RPMI7951 (cell line): ENCODE measurements around the gene NXT1. TPM values are rescaled to one million over a fixed set of nuclear protein-coding genes. Genes with fewer than 3 reads are reported as not detected.
"Not testable (repeated sequence)": the region's sequence is repeated elsewhere in the genome, so short reads cannot be mapped to it uniquely, and the experiment has no call there.

Experiments used
- DNase-seq: peaks from one replicate; pipeline ENCODE4 v3.0.0-alpha.2; 2012; ENCODE audit warnings: low read depth
- total RNA-seq: library from RNA; depleted of rRNA; stranded (reverse); fragments of >200 nt; shearing (Covaris generic); gene quantifications from 2 replicates; pipeline ENCODE4 v1.2.3, GENCODE V29; 2014

The NXT1 gene
- total RNA-seq, 1 experiment from 2014 or later: 74.9 TPM

GRCh38 chr20:23331450-23332350 is 18.9 kb upstream of the NXT1 start:
- DNase-seq: peak; percentile 82

GRCh38 chr20:23332467-23332866 is 18.1 kb upstream of the NXT1 start:
- no peak for DNase-seq

- no peak for DNase-seq
Observed at GRCh38 chr20:23334111-23334510, 16.5 kb upstream of the NXT1 start.

GRCh38 chr20:23335521-23335920 is 15.1 kb upstream of the NXT1 start:
- DNase-seq: peak; percentile 84

GRCh38 chr20:23336476-23336875 is 14.1 kb upstream of the NXT1 start:
- no peak for DNase-seq

GRCh38 chr20:23337312-23337711 is 13.3 kb upstream of the NXT1 start:
- DNase-seq: no peak

GRCh38 chr20:23339986-23340385 is 10.6 kb upstream of the NXT1 start:
- no peak for DNase-seq

- peak; percentile 74 for DNase-seq
Observed at GRCh38 chr20:23340524-23340923, 10.1 kb upstream of the NXT1 start.

- no peak for DNase-seq
Observed at GRCh38 chr20:23341073-23341472, 9.5 kb upstream of the NXT1 start.

- no peak for DNase-seq
Observed at GRCh38 chr20:23343590-23343989, 7.0 kb upstream of the NXT1 start.

- DNase-seq: no peak
Observed at GRCh38 chr20:23344336-23344735, 6.3 kb upstream of the NXT1 start.

GRCh38 chr20:23346002-23346401 is 4.6 kb upstream of the NXT1 start:
- no peak for DNase-seq

- DNase-seq: no peak
Observed at GRCh38 chr20:23347791-23348190, 2.8 kb upstream of the NXT1 start.

GRCh38 chr20:23348510-23348909 is 2.1 kb upstream of the NXT1 start:
- DNase-seq: not testable (repeated sequence)

- DNase-seq: peak; percentile 90
Observed at GRCh38 chr20:23349338-23350195, 1.0 kb upstream of the NXT1 start.

GRCh38 chr20:23350904-23351838 is 580 bp downstream of the NXT1 start:
- peak; percentile 67 for DNase-seq

- no peak for DNase-seq
Observed at GRCh38 chr20:23356203-23356602, 5.6 kb downstream of the NXT1 start.

- DNase-seq: peak; percentile 100
Observed at GRCh38 chr20:23357767-23358562, 7.4 kb downstream of the NXT1 start.

GRCh38 chr20:23358563-23358906 is 7.9 kb downstream of the NXT1 start:
- no peak for DNase-seq

- DNase-seq: no peak
Observed at GRCh38 chr20:23358923-23359593, 8.5 kb downstream of the NXT1 start.
